Esophagus squamous epithelium (tissue), 4 donors: Measurements from ENCODE around the gene CTNND2.

Source experiments
- POLR2A ChIP-seq, 4 donors: fragments of 450-650 bp; IDR thresholded peaks; one replicate each; pipeline ENCODE4 v1.6.1; 2017; ENCODE audit warnings: antibody characterized with exemption in 4 of 4, mild to moderate bottlenecking in 4 of 4, moderate library complexity in 3 of 4
- TF ChIP-seq, protein P1 (sequence below), 6 experiments: fragments of 450-650 bp in 4 of 6; fragments of 200-600 bp in 2 of 6; sonication (generic) in 2 of 6; IDR thresholded peaks; one replicate each; pipeline ENCODE4 v1.5.1; 2016 to 2019; ENCODE audit warnings: antibody characterized with exemption in 6 of 6, mild to moderate bottlenecking in 4 of 6, moderate library complexity in 4 of 6

DNA sequence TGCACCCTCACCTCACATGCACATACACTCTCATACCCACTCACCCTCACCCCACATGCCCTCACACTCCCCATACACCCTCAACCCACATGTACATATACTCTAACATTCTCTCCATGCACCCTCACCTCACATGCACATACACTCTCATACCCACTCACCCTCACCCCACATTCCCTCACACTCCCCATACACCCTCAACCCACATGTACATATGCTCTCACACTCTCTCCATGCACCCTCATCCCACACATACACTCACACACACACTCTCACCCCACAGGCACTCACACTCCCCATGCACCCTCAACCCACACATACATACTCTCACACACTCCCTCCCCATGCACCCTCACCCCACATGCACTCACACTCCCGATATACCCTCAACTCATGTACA is 593.0 kb downstream of the CTNND2 start:
- TF ChIP-seq, protein P1, sequence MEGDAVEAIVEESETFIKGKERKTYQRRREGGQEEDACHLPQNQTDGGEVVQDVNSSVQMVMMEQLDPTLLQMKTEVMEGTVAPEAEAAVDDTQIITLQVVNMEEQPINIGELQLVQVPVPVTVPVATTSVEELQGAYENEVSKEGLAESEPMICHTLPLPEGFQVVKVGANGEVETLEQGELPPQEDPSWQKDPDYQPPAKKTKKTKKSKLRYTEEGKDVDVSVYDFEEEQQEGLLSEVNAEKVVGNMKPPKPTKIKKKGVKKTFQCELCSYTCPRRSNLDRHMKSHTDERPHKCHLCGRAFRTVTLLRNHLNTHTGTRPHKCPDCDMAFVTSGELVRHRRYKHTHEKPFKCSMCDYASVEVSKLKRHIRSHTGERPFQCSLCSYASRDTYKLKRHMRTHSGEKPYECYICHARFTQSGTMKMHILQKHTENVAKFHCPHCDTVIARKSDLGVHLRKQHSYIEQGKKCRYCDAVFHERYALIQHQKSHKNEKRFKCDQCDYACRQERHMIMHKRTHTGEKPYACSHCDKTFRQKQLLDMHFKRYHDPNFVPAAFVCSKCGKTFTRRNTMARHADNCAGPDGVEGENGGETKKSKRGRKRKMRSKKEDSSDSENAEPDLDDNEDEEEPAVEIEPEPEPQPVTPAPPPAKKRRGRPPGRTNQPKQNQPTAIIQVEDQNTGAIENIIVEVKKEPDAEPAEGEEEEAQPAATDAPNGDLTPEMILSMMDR (IDR thresholded peaks at IDR 0.05): no peak
- TF ChIP-seq POLR2A (IDR thresholded peaks at IDR 0.05): no peak
